Measurements from ENCODE around the gene CDIP1. TPM values are rescaled to one million over a fixed set of nuclear protein-coding genes. Genes with fewer than 3 reads are reported as not detected.

The CDIP1 gene
- total RNA-seq, 2 donors from 2014 or later: 41.8 to 64.4 TPM

DNA sequence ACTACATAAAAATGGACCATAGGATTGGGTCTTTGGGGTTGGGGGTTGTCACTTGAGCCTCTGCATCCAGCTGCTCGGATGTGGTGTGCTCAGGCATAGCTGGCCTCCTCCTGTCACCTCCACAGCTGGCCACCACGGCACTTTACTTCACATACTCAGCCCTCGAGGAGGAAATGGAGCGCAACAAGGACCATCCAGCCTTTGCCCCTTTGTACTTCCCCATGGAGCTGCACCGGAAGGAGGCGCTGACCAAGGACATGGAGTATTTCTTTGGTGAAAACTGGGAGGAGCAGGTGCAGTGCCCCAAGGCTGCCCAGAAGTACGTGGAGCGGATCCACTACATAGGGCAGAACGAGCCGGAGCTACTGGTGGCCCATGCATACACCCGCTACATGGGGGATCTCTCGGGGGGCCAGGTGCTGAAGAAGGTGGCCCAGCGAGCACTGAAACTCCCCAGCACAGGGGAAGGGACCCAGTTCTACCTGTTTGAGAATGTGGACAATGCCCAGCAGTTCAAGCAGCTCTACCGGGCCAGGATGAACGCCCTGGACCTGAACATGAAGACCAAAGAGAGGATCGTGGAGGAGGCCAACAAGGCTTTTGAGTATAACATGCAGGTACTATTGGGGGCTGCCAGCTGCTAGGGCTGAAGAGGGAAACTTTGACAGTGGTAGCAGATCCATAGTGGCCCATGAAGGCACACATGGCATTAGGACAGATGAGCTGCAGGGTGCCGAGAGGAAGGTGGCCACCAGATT is 30.8 kb downstream of the CDIP1 start:
- no peaks in the 10 kb centered on the region for H3K4me1 ChIP-seq (ENCODE audit: control insufficient read depth, insufficient read depth, low read length)
- WGBS, 2 experiments (ENCODE audit: insufficient coverage in 1 of 2, insufficient read length in 1 of 2): 94 to 97% methylated on average over 12 to 17 of the region's 17 CpGs
- H3K27me3 Mint-ChIP-seq (ENCODE audit: insufficient read depth): no peaks in the 10 kb centered on the region
- H3K36me3 ChIP-seq (ENCODE audit: control insufficient read depth, insufficient read depth, low read length): peaks cover 51% of the 10 kb centered on the region
- TF ChIP-seq, protein P1, sequence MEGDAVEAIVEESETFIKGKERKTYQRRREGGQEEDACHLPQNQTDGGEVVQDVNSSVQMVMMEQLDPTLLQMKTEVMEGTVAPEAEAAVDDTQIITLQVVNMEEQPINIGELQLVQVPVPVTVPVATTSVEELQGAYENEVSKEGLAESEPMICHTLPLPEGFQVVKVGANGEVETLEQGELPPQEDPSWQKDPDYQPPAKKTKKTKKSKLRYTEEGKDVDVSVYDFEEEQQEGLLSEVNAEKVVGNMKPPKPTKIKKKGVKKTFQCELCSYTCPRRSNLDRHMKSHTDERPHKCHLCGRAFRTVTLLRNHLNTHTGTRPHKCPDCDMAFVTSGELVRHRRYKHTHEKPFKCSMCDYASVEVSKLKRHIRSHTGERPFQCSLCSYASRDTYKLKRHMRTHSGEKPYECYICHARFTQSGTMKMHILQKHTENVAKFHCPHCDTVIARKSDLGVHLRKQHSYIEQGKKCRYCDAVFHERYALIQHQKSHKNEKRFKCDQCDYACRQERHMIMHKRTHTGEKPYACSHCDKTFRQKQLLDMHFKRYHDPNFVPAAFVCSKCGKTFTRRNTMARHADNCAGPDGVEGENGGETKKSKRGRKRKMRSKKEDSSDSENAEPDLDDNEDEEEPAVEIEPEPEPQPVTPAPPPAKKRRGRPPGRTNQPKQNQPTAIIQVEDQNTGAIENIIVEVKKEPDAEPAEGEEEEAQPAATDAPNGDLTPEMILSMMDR (conservative IDR thresholded peaks at IDR 0.05): no peak
- H3K27ac ChIP-seq (ENCODE audit: low read depth, low read length): no peak overlapping the region
- no peaks in the 10 kb centered on the region for H3K27me3 ChIP-seq (ENCODE audit: control insufficient read depth, insufficient read depth, low read length, poor library complexity, severe bottlenecking)
- H3K9me3 ChIP-seq (ENCODE audit: control insufficient read depth, low read length): no peaks in the 10 kb centered on the region
- H3K27ac Mint-ChIP-seq: no peak overlapping the region
- no peaks in the 10 kb centered on the region for H3K9me3 Mint-ChIP-seq
- H3K4me3 ChIP-seq (ENCODE audit: low read length): no peak overlapping the region
- no peak overlapping the region for H3K4me3 Mint-ChIP-seq
- peaks cover 21% of the 10 kb centered on the region for H3K36me3 Mint-ChIP-seq (ENCODE audit: low read depth)
- DNase-seq: peak; percentile 36
- H3K4me1 Mint-ChIP-seq: peaks cover 4% of the 10 kb centered on the region
- no peak overlapping the region for H3K9ac ChIP-seq (ENCODE audit: extremely low read depth, low read length, poor library complexity, severe bottlenecking)

DNA sequence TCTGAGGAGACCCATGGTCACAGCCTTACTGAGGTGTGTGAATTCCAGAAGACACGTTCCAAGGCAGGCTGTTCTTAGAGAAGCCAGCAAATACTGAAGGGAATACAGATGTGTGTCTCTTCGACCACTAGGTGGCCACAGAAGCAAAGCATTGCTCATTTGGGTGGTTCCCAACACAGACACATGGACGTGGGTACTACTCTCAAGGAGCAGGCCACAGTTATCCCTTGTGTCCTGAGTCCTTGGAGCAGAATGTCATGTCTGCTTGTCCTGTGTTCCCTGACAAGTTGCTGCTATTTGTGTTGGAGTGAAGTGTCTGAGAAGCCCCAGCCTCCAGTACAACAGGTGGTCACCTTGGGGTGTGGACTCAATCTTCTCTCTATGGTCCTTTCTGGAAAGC is 32.1 kb downstream of the CDIP1 start:
- Mint-ChIP-seq H3K4me1 (peaks cover 10% of the 10 kb centered on the region), H3K9me3 (no peaks in the 10 kb centered on the region), H3K36me3 (ENCODE audit: low read depth) (peaks cover 15% of the 10 kb centered on the region), H3K27me3 (ENCODE audit: insufficient read depth) (no peaks in the 10 kb centered on the region), H3K27ac (peak overlapping the region; percentile 86), H3K4me3 (no peak overlapping the region)
- Histone ChIP-seq H3K4me1 (ENCODE audit: control insufficient read depth, insufficient read depth, low read length) (peaks cover 1% of the 10 kb centered on the region), H3K9me3 (ENCODE audit: control insufficient read depth, low read length) (no peaks in the 10 kb centered on the region), H3K27me3 (ENCODE audit: control insufficient read depth, insufficient read depth, low read length, poor library complexity, severe bottlenecking) (no peaks in the 10 kb centered on the region), H3K27ac (ENCODE audit: low read depth, low read length) (no peak overlapping the region), H3K36me3 (ENCODE audit: control insufficient read depth, insufficient read depth, low read length) (peaks cover 46% of the 10 kb centered on the region), H3K9ac (ENCODE audit: extremely low read depth, low read length, poor library complexity, severe bottlenecking) (no peak overlapping the region), H3K4me3 (ENCODE audit: low read length) (no peak overlapping the region)
- WGBS, 2 experiments (ENCODE audit: insufficient coverage in 1 of 2, insufficient read length in 1 of 2): 35 to 38% methylated on average over 3 of the region's 3 CpGs
- TF ChIP-seq, protein P1 (conservative IDR thresholded peaks at IDR 0.05): peak; percentile 90
- DNase-seq: peak; percentile 83

DNA sequence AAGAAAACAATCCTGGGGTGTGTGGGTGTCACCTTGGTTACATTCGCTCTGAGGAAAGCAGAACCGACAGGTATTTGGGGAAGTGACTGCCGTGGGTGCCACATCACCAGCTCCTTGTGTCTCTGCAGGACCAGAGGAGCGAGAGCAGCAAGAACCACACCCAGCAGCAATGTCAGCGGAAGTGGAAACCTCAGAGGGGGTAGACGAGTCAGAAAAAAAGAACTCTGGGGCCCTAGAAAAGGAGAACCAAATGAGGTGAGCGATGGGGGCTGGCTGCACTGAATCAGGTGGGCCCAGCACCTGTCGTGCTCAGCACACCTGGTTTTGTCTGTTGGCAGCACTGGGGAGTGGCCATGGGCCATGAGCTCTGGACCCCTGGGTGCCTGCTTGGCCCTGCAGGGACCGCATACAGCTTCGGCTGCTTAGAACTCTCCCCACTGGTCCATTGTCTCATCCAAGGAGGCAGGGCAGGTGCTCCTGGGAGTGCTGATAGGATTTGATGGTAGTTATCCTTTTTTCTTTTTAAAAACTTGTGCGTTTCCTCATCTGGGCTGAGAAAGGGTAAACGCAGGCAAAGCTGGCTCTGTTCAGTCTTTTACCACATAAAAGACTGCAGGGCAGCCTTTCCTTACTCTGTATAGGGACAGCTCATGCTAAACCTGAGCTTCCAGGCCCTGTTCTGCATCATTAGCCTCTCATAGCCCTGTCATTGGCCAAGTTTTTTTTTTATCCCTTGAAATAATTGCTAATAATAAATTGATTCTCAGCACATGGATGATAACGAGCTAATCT is 33.0 kb downstream of the CDIP1 start:
- Histone ChIP-seq H3K27ac (ENCODE audit: low read depth, low read length) (no peak overlapping the region), H3K9ac (ENCODE audit: extremely low read depth, low read length, poor library complexity, severe bottlenecking) (no peak overlapping the region), H3K36me3 (ENCODE audit: control insufficient read depth, insufficient read depth, low read length) (peaks cover 38% of the 10 kb centered on the region), H3K9me3 (ENCODE audit: control insufficient read depth, low read length) (no peaks in the 10 kb centered on the region), H3K4me3 (ENCODE audit: low read length) (no peak overlapping the region), H3K4me1 (ENCODE audit: control insufficient read depth, insufficient read depth, low read length) (peaks cover 10% of the 10 kb centered on the region), H3K27me3 (ENCODE audit: control insufficient read depth, insufficient read depth, low read length, poor library complexity, severe bottlenecking) (no peaks in the 10 kb centered on the region)
- no peaks in the 10 kb centered on the region for H3K9me3 Mint-ChIP-seq
- H3K27me3 Mint-ChIP-seq (ENCODE audit: insufficient read depth): no peaks in the 10 kb centered on the region
- H3K27ac Mint-ChIP-seq: no peak overlapping the region
- H3K4me1 Mint-ChIP-seq: peaks cover 19% of the 10 kb centered on the region
- TF ChIP-seq, protein P1 (conservative IDR thresholded peaks at IDR 0.05): no peak
- WGBS, 2 experiments (ENCODE audit: insufficient coverage in 1 of 2, insufficient read length in 1 of 2): 89 to 91% methylated on average over 7 to 13 of the region's 13 CpGs
- H3K4me3 Mint-ChIP-seq: no peak overlapping the region
- no peak for DNase-seq
- peaks cover 7% of the 10 kb centered on the region for H3K36me3 Mint-ChIP-seq (ENCODE audit: low read depth)
